Thoracic aorta (tissue), 2 donors: ENCODE data around the gene PDE7B. TPM values are rescaled to one million over a fixed set of nuclear protein-coding genes. Genes with fewer than 3 reads are reported as not detected.

Source experiments
- ATAC-seq: fragments of 150-250 bp; one replicate; pipeline ENCODE4 v1.8.0; 2017; ENCODE audit warnings: low read depth; ENCODE audit not compliant: insufficient number of reproducible peaks, low FRiP score
- DNase-seq: peaks from one replicate; pipeline ENCODE4 v3.0.0-alpha.2; 2020; ENCODE audit warnings: low spot score
- H3K27ac ChIP-seq, 2 donors: fragments of 200-600 bp; sonication (generic); 1 replicate in 1 of 2; 2 replicates in 1 of 2; pipeline ENCODE4 v1.5.1; 2016; ENCODE audit warnings: mild to moderate bottlenecking in 2 of 2, moderate library complexity in 2 of 2
- H3K27me3 ChIP-seq: fragments of 200-600 bp; sonication (generic); replicated peaks from 2 replicates; pipeline ENCODE4 v1.6.0; 2016; ENCODE audit warnings: mild to moderate bottlenecking; ENCODE audit not compliant: insufficient read depth
- H3K36me3 ChIP-seq: fragments of 200-600 bp; sonication (generic); one replicate; pipeline ENCODE4 v1.5.1; 2016
- H3K4me1 ChIP-seq, 2 donors: fragments of 200-600 bp; sonication (generic); 1 replicate in 1 of 2; 2 replicates in 1 of 2; pipeline versions ENCODE4 v1.5.1 to v1.6.0; 2016; ENCODE audit warnings: low read depth in 2 of 2, mild to moderate bottlenecking in 1 of 2; ENCODE audit not compliant: control insufficient read depth in 1 of 2
- H3K4me3 ChIP-seq: fragments of 200-600 bp; sonication (generic); 2 replicates; pipeline ENCODE4 v1.5.1; 2016; ENCODE audit warnings: mild to moderate bottlenecking
- H3K9me3 ChIP-seq: fragments of 200-600 bp; sonication (generic); 2 replicates; pipeline ENCODE4 v1.5.1; 2016
- CTCF ChIP-seq: fragments of 200-600 bp; sonication (generic); IDR thresholded peaks from one replicate; pipeline ENCODE4 v1.5.1; 2019; ENCODE audit warnings: antibody characterized with exemption
- total RNA-seq, 2 donors: library from RNA; depleted of rRNA; stranded (reverse); fragments of >200 nt; gene quantifications; one replicate each; pipeline versions ENCODE4 v1.1.0 to v1.2.3, GENCODE V29; 2016

Gene PDE7B
- total RNA-seq, 2 donors from 2014 or later, result 2.6 to 13.2 TPM

- no peak for ATAC-seq
- TF ChIP-seq CTCF, result no peak
- H3K27me3 ChIP-seq, result no peaks in the 10 kb centered on the region
- H3K9me3 ChIP-seq, result no peaks in the 10 kb centered on the region
- no peaks in the 10 kb centered on the region for H3K36me3 ChIP-seq
- H3K27ac ChIP-seq, result no peak overlapping the region
- no peak overlapping the region for H3K4me3 ChIP-seq
- no peaks in the 10 kb centered on the region for H3K4me1 ChIP-seq
- no peak for DNase-seq
These were observed 119.8 kb downstream of the PDE7B start for GRCh38 chr6:135971351-135971750.

GRCh38 chr6:135972150-135972549 is 120.6 kb downstream of the PDE7B start:
- Histone ChIP-seq H3K9me3 (no peaks in the 10 kb centered on the region), H3K4me1 (no peaks in the 10 kb centered on the region), H3K27ac (no peak overlapping the region), H3K36me3 (no peaks in the 10 kb centered on the region), H3K4me3 (no peak overlapping the region), H3K27me3 (no peaks in the 10 kb centered on the region)
- no peak for TF ChIP-seq CTCF
- DNase-seq (no peak), ATAC-seq (no peak)

DNA sequence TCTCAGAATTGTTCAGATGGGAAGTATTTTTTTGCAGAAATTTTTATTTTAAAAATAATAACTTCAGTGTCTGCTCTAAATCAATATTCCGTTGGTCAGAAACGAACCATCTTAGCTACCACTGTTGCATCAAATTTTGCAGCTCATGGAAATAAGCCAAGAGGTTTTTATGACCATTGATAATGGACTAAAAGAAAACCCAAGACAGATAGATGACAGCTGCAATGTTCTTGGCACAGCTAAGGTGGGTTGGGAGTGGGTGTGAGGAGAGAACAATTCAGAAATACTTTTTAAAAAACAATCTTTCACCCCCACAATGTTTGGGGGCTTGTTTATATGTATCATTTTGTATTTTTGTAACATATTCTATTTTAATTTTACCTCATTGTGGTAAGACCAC is 121.1 kb downstream of the PDE7B start:
- Histone ChIP-seq H3K36me3 (no peaks in the 10 kb centered on the region), H3K4me1 (no peaks in the 10 kb centered on the region), H3K27ac (no peak overlapping the region), H3K27me3 (no peaks in the 10 kb centered on the region), H3K9me3 (no peaks in the 10 kb centered on the region), H3K4me3 (no peak overlapping the region)
- DNase-seq, result no peak
- TF ChIP-seq CTCF, result no peak
- no peak for ATAC-seq

DNA sequence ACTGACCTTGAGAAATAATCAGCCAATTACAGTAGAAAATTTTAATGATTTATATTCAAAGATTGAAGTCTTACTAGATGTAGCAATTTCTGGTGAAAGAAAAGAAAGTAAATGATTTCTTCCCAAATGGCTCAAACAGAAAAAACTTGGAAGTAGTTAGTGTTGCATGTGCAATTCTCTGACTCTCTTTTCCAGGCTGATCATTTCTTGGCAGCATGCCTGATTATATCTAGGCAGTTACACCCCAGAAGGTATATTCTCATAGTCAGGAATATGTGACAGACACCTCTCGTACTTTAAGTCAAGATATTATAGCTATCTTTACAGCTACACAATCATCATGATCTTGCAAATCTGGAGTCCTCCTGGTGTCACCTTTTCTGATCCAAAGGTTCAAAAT is 122.9 kb downstream of the PDE7B start:
- Histone ChIP-seq H3K36me3 (no peaks in the 10 kb centered on the region), H3K4me3 (no peak overlapping the region), H3K27ac (no peak overlapping the region), H3K9me3 (no peaks in the 10 kb centered on the region), H3K4me1 (no peaks in the 10 kb centered on the region), H3K27me3 (no peaks in the 10 kb centered on the region)
- TF ChIP-seq CTCF, result no peak
- ATAC-seq (no peak), DNase-seq (no peak)

- Histone ChIP-seq H3K27me3 (no peaks in the 10 kb centered on the region), H3K27ac (no peak overlapping the region), H3K4me3 (no peak overlapping the region), H3K4me1 (no peaks in the 10 kb centered on the region), H3K9me3 (no peaks in the 10 kb centered on the region), H3K36me3 (no peaks in the 10 kb centered on the region)
- no peak for TF ChIP-seq CTCF
- DNase-seq (no peak), ATAC-seq (no peak)
These were observed 125.1 kb downstream of the PDE7B start for GRCh38 chr6:135976585-135976984.
